ENCODE results near the gene SH2D2A.

Gene SH2D2A

DNA sequence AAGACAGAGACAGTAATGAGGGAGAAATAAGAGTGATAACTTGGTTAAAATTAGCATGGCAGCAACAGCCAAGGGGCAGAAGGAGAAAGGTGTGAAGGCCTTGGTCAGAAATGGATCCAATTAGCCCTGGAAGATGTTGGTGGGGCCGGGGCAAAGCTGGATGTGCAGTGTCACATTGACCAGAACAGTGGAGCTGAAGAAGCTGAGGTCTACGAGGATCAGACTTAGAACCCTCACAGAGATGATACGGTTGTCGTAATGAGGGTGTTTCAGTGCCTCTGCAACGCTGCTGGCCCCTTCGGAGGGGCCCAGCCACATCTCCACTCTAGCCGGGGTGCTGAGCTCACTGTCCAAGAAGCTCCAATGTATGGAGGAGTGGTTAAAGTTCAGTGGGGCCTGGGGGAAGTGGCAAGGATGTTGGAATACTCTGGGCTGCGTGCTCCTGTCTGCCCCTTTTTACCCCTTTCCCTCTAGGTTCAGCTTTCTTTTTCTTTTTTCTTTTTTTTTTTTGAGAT, 14.2 kb downstream of the SH2D2A start:
- DNase-seq: no peak

GRCh38 chr1:156801409-156802121, 15.1 kb downstream of the SH2D2A start:
- DNase-seq: no peak

DNA sequence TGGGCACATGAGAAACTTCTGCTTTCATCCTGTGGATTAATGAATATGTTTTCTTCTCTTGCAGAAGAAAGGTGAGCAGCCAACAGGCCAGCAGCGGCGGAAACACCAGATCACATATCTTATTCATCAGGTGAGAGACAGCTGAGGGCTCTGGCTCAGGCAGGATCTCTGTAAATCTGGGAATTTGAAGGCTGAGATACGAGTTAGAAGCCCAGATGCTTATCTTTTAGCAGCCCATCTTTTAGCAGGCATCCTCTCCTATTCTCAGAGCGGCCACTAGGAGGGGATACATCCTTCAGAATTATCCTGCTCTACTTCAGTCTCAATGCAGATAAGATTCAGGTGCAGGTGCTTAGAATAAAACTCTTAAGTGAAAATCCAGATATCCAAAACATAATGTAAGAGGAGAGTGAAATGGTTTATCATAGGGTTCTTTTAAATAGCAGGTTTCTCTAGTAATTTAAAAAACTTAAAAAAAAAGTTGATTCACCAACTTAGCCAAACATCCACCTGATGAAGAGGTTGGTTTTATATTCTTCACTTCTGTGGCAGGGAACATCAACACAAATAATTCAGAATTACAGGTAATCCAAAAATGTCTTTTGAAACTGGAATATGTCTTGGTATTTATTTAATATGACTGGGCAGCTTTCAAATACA, 19.3 kb downstream of the SH2D2A start:
- peak; percentile 65 for DNase-seq

GRCh38 chr1:156796340-156797097, 20.1 kb downstream of the SH2D2A start:
- DNase-seq: no peak

- DNase-seq: no peak
Observed at GRCh38 chr1:156795787-156796186, 20.9 kb downstream of the SH2D2A start.

- no peak for DNase-seq
Observed at GRCh38 chr1:156795374-156795733, 21.3 kb downstream of the SH2D2A start.

- no peak for DNase-seq
Observed at GRCh38 chr1:156794506-156795373, 21.9 kb downstream of the SH2D2A start.

DNA sequence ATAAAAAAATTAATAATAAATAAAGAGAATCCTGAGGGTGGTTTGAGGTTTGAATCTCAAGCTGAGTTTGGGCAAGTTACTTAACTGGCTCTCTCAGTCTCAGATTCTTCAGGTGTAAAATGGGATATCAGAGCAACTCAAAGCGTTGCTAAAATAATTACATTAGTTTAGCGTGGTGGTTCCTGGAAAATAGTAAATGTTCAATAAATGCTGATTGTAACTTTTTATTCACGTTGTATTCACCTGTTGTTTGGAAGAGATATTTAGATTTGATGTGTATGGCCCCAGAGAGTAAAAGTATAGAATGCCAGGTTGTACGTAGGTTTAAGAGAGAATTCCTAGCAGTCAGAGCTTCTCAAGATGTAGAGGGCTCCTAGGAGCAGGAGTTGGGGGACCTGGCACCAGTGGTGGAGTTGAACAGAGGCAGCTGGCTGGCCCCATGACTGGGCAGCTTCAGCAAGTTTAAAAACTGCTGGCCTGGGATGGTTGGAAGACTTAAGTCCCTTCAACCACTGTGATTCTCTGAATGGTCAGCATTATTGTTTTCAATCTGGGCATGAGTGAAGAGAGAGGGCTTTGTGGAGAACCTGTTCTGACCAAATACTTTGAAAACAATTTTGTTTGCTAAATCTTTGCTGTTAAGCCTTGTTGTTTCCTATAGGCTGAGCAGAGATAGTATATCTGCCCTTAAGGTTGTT, 26.9 kb downstream of the SH2D2A start:
- DNase-seq: no peak

DNA sequence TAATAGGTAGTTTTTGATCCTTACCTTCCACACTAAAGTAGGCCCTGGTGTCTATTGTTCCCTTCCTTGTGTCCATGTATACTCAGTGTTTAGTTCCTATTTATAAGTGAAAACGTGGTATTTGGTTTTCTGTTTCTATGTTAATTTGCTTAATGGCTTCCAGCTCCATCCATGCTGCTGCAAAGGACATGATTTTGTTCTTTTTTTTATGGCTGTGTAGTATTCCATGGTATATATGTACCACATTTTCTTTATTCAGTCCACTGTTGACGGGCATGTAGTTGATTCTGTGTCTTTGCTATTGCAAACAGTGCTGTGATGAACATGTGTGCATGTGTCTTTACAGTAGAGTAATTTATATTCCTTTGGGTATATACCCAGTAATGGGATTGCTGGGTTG, 28.5 kb downstream of the SH2D2A start:
- no peak for DNase-seq

GRCh38 chr1:156786640-156787039, 30.0 kb downstream of the SH2D2A start:
- DNase-seq: no peak

GRCh38 chr1:156785458-156785857, 31.2 kb downstream of the SH2D2A start:
- no peak for DNase-seq

- no peak for DNase-seq
Observed at GRCh38 chr1:156781585-156782186, 35.0 kb downstream of the SH2D2A start.

- DNase-seq: no peak
Observed at GRCh38 chr1:156777573-156777972, 39.1 kb downstream of the SH2D2A start.

- no peak for DNase-seq
Observed at GRCh38 chr1:156776942-156777341, 39.7 kb downstream of the SH2D2A start.

GRCh38 chr1:156775799-156776198, 40.8 kb downstream of the SH2D2A start:
- DNase-seq: peak; percentile 41

- DNase-seq: peak; percentile 56
Observed at GRCh38 chr1:156773607-156774006, 43.0 kb downstream of the SH2D2A start.

GRCh38 chr1:156772728-156773497, 43.7 kb downstream of the SH2D2A start:
- DNase-seq: no peak

- no peak for DNase-seq
Observed at GRCh38 chr1:156772222-156772621, 44.4 kb downstream of the SH2D2A start.

GRCh38 chr1:156768610-156769295, 47.9 kb downstream of the SH2D2A start:
- no peak for DNase-seq
